ENCODE data around the gene AK9. TPM values are rescaled to one million over a fixed set of nuclear protein-coding genes. Genes with fewer than 3 reads are reported as not detected.

The AK9 gene
- total and polyA plus RNA-seq, 2 of the 4 experiments (the other 2 are of a cell fraction) = 1.7 to 1.8 TPM

- H3K4me1 ChIP-seq (ENCODE audit: control insufficient read depth, insufficient read depth, low read length) = no peaks in the 10 kb centered on the region
- no peak overlapping the region for H2AK5ac ChIP-seq (ENCODE audit: low read depth, low read length)
- H3K56ac ChIP-seq (ENCODE audit: extremely low read depth, insufficient read depth, low read length) = no peak overlapping the region
- H3K4me2 ChIP-seq (ENCODE audit: low read depth, low read length) = no peak overlapping the region
- H4K20me1 ChIP-seq (ENCODE audit: insufficient read depth, low read length) = no peaks in the 10 kb centered on the region
- no peak overlapping the region for H2BK120ac ChIP-seq (ENCODE audit: low read depth, low read length)
- H3K27me3 ChIP-seq (ENCODE audit: control insufficient read depth, insufficient read depth, low read length) = no peaks in the 10 kb centered on the region
- peaks cover 9% of the 10 kb centered on the region; the same call in 1 of the 2 replicates for H3K9me1 ChIP-seq (ENCODE audit: insufficient read depth, low read length)
- no TSS peak for BruUV-seq (replicated peaks)
- ChIA-PET POLR2A (ENCODE audit: unreplicated experiment) (no interaction called here), CTCF (interaction anchor here (1.7 to 2.5 kb wide), 2 partner anchors 9 to 325 kb away, joined by 5 to 15 read pairs; no protein-coding TSS in a partner anchor)
- ATAC-seq (ENCODE audit: low read depth) (no peak), DNase-seq (no peak)
- H3K18ac ChIP-seq (ENCODE audit: low read depth, low read length) = no peak overlapping the region
- TF ChIP-seq BHLHE40 (IDR thresholded peaks at IDR 0.05; ENCODE audit: low read depth, low read length) (no peak), NFE2L2 (IDR thresholded peaks at IDR 0.05; ENCODE audit: low read depth, low read length) (no peak), FOS (IDR thresholded peaks at IDR 0.05; ENCODE audit: low read depth, low read length) (no peak), CTCF (conservative IDR thresholded peaks at IDR 0.05; ENCODE audit: low read depth, low read length) (no peak), MXI1 (IDR thresholded peaks at IDR 0.05; ENCODE audit: borderline replicate concordance, low read depth, low read length) (no peak), CEBPB (IDR thresholded peaks at IDR 0.05; ENCODE audit: low read depth, low read length) (no peak), MAFK (IDR thresholded peaks at IDR 0.05; ENCODE audit: low read depth, low read length) (no peak), RCOR1 (IDR thresholded peaks at IDR 0.05; ENCODE audit: insufficient replicate concordance, low read length) (no peak), USF2 (IDR thresholded peaks at IDR 0.05; ENCODE audit: low read depth, low read length) (no peak)
- H3K4me3 ChIP-seq (ENCODE audit: insufficient read depth, low read depth, low read length) = no peak overlapping the region
- no peaks in the 10 kb centered on the region; the same call in 1 of the 2 replicates for H3K36me3 ChIP-seq (ENCODE audit: control insufficient read depth, insufficient read depth, low read length)
- H4K5ac ChIP-seq (ENCODE audit: low read depth, low read length) = no peak overlapping the region
- no peak overlapping the region for H3K4ac ChIP-seq (ENCODE audit: low read depth, low read length)
- H2AFZ ChIP-seq (replicated peaks; ENCODE audit: low read length, poor library complexity) = peak overlapping the region; percentile 46
- no peak overlapping the region for H2BK5ac ChIP-seq (ENCODE audit: low read depth, low read length, poor library complexity, severe bottlenecking)
- in situ Hi-C loops (cut with MboI; ENCODE audit: low sequenced_read_pairs) (no loop called here), dilution Hi-C loops (cut with HindIII; ENCODE audit: low sequenced_read_pairs, unreplicated experiment) (loop anchor here (25.0 kb wide), 1 partner anchor 323 kb away; no protein-coding TSS in a partner anchor), intact Hi-C loops (cut with micrococcal nuclease) (no loop called here)
- WGBS, 2 experiments (ENCODE audit: extremely low coverage in 2 of 2, insufficient read length in 1 of 2) = no CpG with 5 or more reads among the region's 3 CpGs
- H2BK20ac ChIP-seq (ENCODE audit: low read depth, low read length) = no peak overlapping the region
- peaks cover 5 to 7% of the 10 kb centered on the region in 2 experiments; a peak in 3 of 4 replicates for H3K79me1 ChIP-seq (ENCODE audit: low read depth in 1 of 2, low read length in 2 of 2)
- H3K27ac ChIP-seq (ENCODE audit: insufficient read depth, low read length) = no peak overlapping the region
- no peak overlapping the region for H2AK9ac ChIP-seq (replicated peaks; ENCODE audit: low read depth, low read length, poor library complexity)
- no peak overlapping the region for H4K91ac ChIP-seq (ENCODE audit: insufficient read depth, low read depth, low read length)
- no peak overlapping the region for H3K9ac ChIP-seq (ENCODE audit: low read depth, low read length)
- no peaks in the 10 kb centered on the region for H3K9me3 ChIP-seq (ENCODE audit: control insufficient read depth, insufficient read depth, low read length)
- H3K23ac ChIP-seq (ENCODE audit: low read depth, low read length) = no peak overlapping the region
- no peak overlapping the region for H3K14ac ChIP-seq (replicated peaks; ENCODE audit: low read depth, low read length)
- H4K8ac ChIP-seq (ENCODE audit: low read depth in 2 of 2, low read length in 2 of 2) = no peak overlapping the region
- no peak overlapping the region for H2BK15ac ChIP-seq (ENCODE audit: low read depth, low read length)
Observed at GRCh38 chr6:109714166-109714565, 23.2 kb upstream of the AK9 start.
